ENCODE measurements around the gene CCDC9B.

CCDC9B gene

DNA sequence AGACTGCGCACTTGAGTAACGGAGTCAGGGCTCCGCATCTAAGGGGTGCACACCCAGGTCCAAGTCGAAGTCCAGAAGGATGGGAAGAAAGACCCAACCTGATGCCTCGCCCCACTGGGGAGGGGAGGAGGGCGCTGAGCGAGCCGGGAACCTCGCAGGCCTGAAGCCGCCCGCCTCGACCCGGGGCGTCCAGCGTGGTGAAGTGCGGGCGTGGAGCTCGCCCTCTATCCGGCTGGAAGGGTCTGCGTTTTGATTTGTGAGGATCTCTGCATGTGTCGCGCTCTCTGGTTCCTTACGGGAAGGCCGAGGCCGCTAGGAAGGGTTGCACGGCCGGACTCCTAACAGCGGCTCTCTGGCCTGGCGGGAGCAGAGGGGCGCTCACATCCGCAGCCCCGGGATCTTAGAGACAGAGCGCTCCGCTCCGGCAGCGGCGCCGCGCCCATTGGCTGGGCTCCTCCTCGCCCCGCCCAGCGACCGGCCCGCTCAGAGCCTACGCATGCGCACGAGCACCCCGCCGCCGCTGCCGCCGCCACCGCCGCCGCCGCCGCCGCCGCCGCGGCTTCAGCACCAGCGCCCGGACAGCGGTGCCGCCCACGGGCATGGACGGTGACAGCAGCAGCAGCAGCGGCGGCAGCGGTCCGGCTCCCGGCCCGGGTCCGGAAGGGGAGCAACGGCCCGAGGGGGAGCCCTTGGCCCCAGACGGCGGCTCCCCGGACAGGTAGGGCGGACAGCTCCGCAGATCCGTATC lies 17.2 kb upstream of the CCDC9B start, which contains the start of gene DISP2:
TSS of gene DISP2 (plus strand) at position 497 of the 748 bp plus-strand sequence. CDS start at position 600, 103 bp downstream.
- DNase-seq: peak; percentile 87 to 95
- TF ChIP-seq GATA1 (IDR thresholded peaks at IDR 0.05; ENCODE audit: low read depth, low read length) (no peak), POLR2A (IDR thresholded peaks at IDR 0.05; ENCODE audit: low read length) (no peak)

DNA sequence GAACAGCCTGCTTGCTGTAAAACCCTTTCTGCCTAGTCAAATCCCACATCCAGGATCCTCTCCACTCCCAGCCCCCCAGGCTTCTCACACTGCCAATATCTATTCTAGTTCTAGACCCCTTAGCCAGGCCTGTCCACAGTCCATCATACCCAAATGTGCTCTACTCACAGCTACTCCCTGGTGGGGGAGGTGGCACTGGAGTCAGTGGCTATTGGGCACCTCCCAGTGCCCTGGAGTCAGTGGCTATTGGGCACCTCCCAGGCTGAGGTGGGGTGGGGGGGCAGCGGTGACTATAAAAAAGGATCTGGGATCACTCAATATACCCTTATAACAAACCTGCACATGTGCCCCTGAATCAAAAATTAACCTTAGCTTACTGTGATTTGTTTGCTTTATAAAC lies 16.5 kb upstream of the CCDC9B start:
- TF ChIP-seq POLR2A (IDR thresholded peaks at IDR 0.05; ENCODE audit: low read length) (no peak), GATA1 (IDR thresholded peaks at IDR 0.05; ENCODE audit: low read depth, low read length) (no peak)
- no peak for DNase-seq

DNA sequence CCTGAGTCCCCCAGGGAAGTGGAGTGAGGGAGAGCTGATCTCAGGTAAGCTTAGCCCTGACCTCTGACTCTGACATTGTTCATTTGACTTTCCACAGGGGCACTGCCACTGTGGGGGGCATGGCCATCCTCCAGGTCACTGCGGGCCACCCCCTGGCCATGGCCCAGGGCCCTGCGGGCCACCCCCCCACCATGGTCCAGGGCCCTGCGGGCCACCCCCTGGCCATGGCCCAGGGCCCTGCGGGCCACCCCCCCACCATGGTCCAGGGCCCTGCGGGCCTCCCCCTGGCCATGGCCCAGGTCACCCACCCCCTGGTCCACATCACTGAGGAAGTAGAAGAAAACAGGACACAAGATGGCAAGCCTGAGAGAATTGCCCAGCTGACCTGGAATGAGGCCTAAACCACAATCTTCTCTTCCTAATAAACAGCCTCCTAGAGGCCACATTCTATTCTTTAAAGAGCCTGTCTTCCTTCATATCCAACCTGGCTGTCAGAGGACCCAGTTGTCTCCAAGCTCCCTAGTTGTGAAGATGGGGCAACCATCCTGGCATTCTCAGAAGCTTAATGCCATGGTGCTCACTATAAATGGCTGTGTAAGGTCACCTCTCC lies 15.3 kb upstream of the CCDC9B start:
- TF ChIP-seq GATA1 (IDR thresholded peaks at IDR 0.05; ENCODE audit: low read depth, low read length) (no peak), POLR2A (IDR thresholded peaks at IDR 0.05; ENCODE audit: low read length) (no peak)
- DNase-seq: no peak

DNA sequence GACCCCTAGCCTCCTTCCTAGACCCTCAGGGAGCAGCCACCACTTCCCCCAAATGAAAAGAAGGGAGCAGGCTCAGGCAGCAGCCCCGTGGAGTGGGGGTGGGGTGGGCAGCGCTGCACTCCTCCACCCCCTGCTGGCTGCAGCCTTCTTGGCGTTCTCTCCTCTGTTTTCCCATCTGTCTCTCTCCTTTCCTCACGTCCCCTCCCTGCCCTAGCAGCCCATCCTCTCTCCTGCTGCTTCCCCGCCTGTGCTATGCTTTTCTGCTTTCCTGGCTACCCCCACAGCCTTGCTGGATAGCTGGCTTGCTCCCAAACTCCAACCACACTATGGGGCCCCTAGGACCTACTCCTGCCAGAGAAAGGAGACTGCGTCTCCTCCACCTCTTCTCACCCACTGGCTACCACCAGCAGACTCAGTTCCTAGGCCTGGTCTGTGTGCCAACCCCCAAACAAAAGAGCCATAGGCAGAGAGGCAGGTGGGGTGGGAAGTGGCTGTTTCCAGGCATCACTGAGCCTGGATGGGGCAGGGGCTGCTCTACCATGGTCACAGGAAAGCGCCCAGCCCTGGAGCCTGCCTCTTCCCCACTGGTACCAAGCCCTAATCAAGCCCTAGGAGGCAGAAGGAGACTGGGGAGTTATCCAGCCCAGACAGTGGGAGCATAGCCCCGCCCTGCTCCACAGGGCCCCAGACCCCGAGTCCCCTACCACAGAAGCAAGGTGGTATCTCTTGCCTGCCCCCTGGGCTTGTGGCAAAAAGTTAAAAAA lies 13.9 kb upstream of the CCDC9B start:
- no peak for TF ChIP-seq GATA1 (IDR thresholded peaks at IDR 0.05; ENCODE audit: low read depth, low read length)
- TF ChIP-seq POLR2A (IDR thresholded peaks at IDR 0.05; ENCODE audit: low read length): no peak

DNA sequence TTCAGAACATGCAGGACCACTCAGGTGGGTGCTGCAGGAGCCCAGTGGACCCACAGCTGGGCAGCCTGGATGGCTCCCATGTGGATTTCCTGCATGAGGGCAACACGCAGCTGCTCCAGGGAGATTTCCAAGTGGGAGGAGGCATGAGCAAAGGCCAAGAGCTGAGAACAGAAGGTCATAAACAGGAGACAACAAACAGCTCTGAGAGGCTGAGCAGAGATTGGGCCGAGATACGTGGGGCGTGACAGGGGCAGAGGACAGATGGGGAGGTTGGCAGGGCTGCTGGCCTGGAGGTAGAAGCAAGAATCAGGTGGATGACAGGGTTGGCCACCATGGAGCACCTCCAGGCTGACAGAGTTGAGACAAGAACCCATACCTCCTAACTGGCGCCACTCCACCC lies 13.0 kb upstream of the CCDC9B start:
- TF ChIP-seq POLR2A (IDR thresholded peaks at IDR 0.05; ENCODE audit: low read length): no peak
- no peak for TF ChIP-seq GATA1 (IDR thresholded peaks at IDR 0.05; ENCODE audit: low read depth, low read length)
- DNase-seq: no peak

More for the DNA sequence above, 13.9 kb upstream of the CCDC9B start:
- peak; percentile 16 to 18 for DNase-seq

DNA sequence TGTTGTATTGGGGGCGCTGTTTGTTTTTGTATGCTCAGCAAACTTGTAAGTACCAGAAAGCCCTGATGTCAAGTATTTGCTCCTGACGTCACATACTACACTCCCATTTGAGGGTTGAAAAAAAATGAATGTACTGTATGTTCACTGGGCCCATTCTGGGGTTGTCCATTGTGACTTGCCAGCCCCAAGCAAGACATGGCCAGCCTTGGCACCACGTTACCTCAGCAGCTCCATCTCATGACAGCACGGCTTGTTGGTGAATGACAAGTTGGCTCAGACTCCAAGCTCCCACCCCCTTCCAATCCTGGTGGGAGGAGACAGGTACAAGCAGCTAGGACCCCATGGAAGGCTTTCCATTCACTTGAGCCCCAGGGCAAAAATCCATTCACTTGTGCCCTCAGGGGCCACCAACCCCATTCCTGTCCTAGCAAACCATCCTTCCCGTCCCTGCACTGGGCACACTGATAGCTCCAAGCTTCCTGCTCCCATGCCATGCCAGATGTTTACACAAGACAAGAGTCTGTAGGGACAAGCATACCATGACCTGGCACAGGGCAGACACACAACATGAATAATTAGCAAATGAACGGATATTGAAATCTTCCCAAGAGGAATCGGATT lies 11.7 kb upstream of the CCDC9B start:
- DNase-seq: no peak
- TF ChIP-seq POLR2A (IDR thresholded peaks at IDR 0.05; ENCODE audit: low read length): no peak
- no peak for TF ChIP-seq GATA1 (IDR thresholded peaks at IDR 0.05; ENCODE audit: low read depth, low read length)

DNA sequence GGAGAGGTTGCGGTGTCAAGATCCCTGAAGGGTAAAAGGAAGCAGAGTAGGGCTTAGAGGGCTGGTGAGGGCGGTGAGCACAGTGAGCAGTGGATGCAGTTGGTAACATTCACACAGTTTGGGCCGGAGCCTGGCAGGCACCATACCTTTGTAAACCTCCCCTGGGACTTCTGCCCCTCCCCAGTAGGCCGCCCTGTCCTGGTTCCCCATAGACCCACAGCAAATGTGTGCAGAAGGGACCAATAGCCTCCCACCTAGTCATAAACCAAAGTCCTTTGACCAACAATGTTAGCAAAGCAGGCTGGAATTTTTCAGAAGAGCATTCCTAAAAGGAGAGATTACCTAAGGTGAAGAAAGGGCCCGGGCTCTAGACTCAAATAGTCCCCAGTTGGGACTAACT lies 8.4 kb upstream of the CCDC9B start:
- DNase-seq: no peak

DNA sequence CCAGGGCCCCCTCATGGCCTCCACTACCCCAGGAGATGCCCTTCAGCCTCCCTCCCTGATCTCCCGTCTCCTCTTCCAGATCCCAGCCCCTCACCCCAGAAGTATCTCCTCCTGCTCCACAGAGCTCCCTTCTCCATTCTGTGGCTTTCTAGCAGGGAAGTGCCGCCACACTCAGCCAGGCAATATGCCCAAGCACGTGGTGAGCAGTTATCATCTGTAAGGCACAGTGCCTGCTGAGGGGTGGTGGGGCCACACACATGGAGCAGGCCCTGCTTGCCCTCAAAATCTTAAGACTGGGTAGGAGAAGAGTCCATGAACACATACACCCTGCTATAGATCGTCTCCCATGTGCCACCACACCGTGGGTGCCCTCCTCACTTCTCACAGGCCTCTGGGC lies 7.7 kb upstream of the CCDC9B start:
- TF ChIP-seq POLR2A (IDR thresholded peaks at IDR 0.05; ENCODE audit: low read length) (no peak), GATA1 (IDR thresholded peaks at IDR 0.05; ENCODE audit: low read depth, low read length) (no peak)
- DNase-seq: no peak

More for the DNA sequence above, 8.4 kb upstream of the CCDC9B start:
- TF ChIP-seq GATA1 (IDR thresholded peaks at IDR 0.05; ENCODE audit: low read depth, low read length) (no peak), POLR2A (IDR thresholded peaks at IDR 0.05; ENCODE audit: low read length) (no peak)

DNA sequence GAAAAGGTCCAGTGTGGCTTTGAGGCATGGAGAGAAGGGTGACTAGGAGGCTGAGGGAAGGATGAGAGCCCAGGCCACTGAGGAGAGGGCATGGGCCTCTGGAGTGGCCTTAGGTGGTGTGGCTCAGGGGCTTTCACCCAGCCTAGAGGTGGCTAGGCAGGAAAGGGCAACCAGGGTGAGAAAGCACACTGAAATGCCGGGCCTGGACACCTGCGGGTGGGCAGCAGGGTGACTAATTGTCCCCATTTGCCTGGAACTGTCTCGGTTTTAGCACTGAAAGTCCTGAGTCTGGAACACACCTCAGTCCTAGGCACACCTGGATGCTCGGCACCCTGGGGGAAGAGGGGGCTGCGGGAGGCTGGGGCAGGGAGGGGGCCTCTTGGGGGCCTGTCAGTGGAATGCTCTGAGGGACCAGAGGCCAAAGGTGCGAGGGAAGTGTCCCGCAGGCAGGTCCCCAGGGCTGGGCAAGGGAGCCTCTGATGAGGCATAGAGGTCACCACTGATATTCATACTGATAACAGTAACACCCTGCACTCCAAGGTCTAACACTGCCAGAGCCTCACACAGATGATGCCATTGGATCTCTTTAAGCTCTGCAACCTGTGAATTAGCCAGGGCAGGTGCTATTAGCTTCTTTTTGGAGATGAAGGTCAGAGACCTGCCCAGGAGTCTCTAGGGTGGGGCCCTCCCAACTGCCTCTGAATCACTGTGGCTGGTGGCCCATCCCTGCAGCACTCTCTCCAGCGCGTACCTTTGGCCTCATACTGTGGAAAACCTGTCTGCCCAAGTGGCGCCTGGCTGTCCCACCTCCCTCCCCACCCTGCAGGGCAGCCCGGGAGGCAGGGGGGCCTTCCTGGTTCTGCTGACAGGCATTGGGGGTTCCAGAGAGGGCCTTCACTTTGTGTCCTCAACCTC lies 7.1 kb upstream of the CCDC9B start:
- no peak for DNase-seq
- TF ChIP-seq GATA1 (IDR thresholded peaks at IDR 0.05; ENCODE audit: low read depth, low read length): no peak
- no peak for TF ChIP-seq POLR2A (IDR thresholded peaks at IDR 0.05; ENCODE audit: low read length)

DNA sequence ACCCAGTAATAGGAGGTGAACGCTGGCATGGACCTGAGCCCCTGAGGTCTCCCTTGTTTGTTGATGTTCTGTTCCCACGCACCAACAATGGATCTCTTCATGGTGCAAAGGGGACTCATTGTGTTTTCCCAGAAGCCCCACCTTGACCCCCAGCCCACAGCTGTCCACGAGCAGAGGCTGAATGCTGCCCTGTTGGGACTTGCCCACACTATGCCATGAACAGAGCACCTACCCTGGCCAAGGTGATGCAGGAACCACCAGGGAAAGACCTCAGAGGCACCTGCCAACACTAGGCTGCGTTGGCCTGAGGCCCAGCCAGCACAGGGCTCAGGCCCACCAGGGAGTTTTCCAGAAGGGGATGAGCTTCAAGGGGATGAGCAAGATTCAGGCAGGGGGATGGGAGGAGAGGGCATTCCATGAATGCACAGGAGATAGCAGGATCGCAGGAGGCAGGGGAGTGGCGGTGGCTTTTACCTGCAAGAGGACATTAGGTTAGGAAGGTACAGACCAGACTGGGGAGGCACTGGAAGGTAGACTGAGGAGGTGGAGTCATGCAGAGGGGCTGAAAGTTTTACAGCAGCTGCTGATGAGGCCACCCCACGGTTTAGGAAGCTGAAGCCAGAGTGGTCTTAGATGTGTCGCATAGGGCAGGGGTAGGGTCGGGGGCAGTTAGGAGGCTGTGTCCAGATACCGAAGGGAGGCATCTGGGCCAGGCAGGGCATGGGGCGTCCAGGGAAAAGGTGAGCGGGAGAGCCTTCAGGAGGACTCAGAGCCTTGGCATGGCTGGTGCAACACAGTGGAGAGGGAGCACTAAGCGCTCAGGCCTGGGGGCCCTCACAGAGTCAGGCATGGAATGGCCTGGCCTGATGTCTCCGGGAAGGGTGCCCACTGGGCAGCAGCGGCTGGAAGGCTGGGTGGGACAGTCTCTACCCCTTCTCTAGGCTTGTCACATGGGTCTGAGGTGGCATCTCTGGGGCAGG lies 6.1 kb upstream of the CCDC9B start:
- DNase-seq: no peak
- TF ChIP-seq POLR2A (IDR thresholded peaks at IDR 0.05; ENCODE audit: low read length) (no peak), GATA1 (IDR thresholded peaks at IDR 0.05; ENCODE audit: low read depth, low read length) (no peak)

DNA sequence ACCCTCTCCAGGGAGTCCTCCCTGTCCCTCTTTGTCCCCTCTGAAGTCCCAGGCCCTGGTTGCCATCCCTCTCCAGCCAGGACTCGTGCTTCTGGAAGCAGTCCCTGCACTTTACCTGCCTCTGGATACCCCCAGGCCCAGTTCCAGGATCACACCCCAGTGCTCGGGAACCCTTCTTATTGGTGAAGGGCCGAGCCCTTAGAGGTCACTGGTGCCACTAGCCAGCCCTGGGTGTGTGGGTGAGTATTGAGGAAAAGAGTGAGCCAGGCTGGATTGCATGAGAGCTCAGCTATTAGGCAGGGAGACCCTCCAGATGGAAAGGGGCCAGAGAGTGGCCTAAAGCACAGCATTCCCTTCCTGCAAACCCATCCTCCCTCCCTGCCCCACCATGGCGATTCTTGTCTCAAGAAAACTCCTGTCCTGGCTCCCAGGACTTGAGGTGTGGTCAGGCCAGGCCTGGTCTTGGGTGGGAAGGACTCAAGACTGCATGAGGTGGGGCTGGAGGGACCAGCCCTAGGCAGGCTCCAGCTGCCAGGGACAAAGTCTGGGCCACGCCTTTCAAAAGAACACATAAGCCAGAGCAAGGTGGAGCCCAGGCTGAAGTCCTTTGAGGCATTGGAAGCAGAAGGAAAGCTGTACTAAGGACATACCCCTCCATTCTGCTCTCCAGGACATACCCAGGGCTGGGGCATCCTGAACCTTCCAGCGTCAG lies 5.3 kb upstream of the CCDC9B start:
- DNase-seq: no peak
- TF ChIP-seq POLR2A (IDR thresholded peaks at IDR 0.05; ENCODE audit: low read length) (no peak), GATA1 (IDR thresholded peaks at IDR 0.05; ENCODE audit: low read depth, low read length) (no peak)
